ENCODE data around the gene TUBGCP2.

GRCh38 chr10:133355266-133355665 lies 46.6 kb upstream of the TUBGCP2 start:
- TF ChIP-seq, protein P1, sequence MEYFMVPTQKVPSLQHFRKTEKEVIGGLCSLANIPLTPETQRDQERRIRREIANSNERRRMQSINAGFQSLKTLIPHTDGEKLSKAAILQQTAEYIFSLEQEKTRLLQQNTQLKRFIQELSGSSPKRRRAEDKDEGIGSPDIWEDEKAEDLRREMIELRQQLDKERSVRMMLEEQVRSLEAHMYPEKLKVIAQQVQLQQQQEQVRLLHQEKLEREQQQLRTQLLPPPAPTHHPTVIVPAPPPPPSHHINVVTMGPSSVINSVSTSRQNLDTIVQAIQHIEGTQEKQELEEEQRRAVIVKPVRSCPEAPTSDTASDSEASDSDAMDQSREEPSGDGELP (CRISPR knock-in tag; IDR thresholded peaks at IDR 0.05; ENCODE audit: borderline replicate concordance), result no peak
- TF ChIP-seq ZNF24 (IDR thresholded peaks at IDR 0.05), result no peak
- no peak for TF ChIP-seq SREBF1 (IDR thresholded peaks at IDR 0.05; ENCODE audit: borderline replicate concordance, low read depth, low read length)
- no peak for TF ChIP-seq POLR2AphosphoS5 (IDR thresholded peaks at IDR 0.05; ENCODE audit: control insufficient read depth, insufficient read depth, low read depth, low read length)
- TF ChIP-seq, protein P2, sequence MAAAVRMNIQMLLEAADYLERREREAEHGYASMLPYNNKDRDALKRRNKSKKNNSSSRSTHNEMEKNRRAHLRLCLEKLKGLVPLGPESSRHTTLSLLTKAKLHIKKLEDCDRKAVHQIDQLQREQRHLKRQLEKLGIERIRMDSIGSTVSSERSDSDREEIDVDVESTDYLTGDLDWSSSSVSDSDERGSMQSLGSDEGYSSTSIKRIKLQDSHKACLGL (CRISPR knock-in tag; IDR thresholded peaks at IDR 0.05; ENCODE audit: borderline replicate concordance, poor library complexity, severe bottlenecking), result no peak
- no peak for TF ChIP-seq NFYB (IDR thresholded peaks at IDR 0.05; ENCODE audit: extremely low read depth, insufficient read length)
- TF ChIP-seq NRF1 (conservative IDR thresholded peaks at IDR 0.05 in 1 of 2, IDR thresholded peaks at IDR 0.05 in 1 of 2), result no peak
